Mammary epithelial cell (primary cell): ENCODE results near the gene ZNRF1.

ENCODE experiments used
- EZH2 ChIP-seq: IDR thresholded peaks from 2 replicates; pipeline ENCODE4 v1.6.1; 2012; ENCODE audit warnings: low read length, inconsistent platforms, borderline replicate concordance
- TF ChIP-seq, protein P1 (sequence below), 2 donors: IDR thresholded peaks in 1 of 2; conservative IDR thresholded peaks in 1 of 2; 2 replicates each; pipeline ENCODE4 v1.5.1; 2011 to 2012; ENCODE audit warnings: inconsistent platforms in 2 of 2, low read length in 2 of 2, mild to moderate bottlenecking in 2 of 2, control low read depth in 1 of 2, low read depth in 1 of 2; ENCODE audit not compliant: insufficient read depth in 1 of 2; ENCODE audit errors: extremely low read depth in 1 of 2

DNA sequence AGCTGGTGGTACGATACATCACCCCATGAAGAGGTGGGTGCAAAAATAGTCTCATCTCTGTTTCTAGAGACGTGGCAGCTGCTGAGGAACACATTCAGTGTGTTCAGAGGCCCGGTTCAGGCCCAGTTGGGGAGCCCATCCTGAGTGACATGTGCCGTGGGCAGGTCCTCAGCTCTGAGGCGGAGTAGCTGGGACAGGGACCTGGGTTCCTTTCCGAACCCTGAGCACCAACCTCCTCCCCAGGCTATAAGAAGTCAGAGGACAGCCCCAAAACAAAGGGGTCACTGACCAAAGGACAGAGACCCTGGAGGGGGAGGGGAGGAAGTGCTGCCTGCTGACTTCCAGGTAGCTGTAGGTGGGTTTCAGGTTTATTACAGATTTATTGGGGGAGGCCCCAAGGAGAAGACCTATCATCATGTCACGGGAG lies 112.7 kb downstream of the ZNRF1 start:
- TF ChIP-seq, protein P1, sequence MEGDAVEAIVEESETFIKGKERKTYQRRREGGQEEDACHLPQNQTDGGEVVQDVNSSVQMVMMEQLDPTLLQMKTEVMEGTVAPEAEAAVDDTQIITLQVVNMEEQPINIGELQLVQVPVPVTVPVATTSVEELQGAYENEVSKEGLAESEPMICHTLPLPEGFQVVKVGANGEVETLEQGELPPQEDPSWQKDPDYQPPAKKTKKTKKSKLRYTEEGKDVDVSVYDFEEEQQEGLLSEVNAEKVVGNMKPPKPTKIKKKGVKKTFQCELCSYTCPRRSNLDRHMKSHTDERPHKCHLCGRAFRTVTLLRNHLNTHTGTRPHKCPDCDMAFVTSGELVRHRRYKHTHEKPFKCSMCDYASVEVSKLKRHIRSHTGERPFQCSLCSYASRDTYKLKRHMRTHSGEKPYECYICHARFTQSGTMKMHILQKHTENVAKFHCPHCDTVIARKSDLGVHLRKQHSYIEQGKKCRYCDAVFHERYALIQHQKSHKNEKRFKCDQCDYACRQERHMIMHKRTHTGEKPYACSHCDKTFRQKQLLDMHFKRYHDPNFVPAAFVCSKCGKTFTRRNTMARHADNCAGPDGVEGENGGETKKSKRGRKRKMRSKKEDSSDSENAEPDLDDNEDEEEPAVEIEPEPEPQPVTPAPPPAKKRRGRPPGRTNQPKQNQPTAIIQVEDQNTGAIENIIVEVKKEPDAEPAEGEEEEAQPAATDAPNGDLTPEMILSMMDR (conservative IDR thresholded peaks at IDR 0.05 in 1 of 2, IDR thresholded peaks at IDR 0.05 in 1 of 2; ENCODE audit: extremely low read depth in 1 of 2, insufficient read depth in 1 of 2, low read depth in 1 of 2, low read length in 2 of 2): no peak
- no peak for TF ChIP-seq EZH2
